K562 (cell line): ENCODE measurements around the gene DYNLT2. TPM values are rescaled to one million over a fixed set of nuclear protein-coding genes. Genes with fewer than 3 reads are reported as not detected.

ENCODE experiments used
- CEBPG ChIP-seq, 3 experiments: fragments of 200-800 bp in 1 of 3; sonication (Bioruptor generic) in 1 of 3; sonication (generic) in 1 of 3; formaldehyde crosslinking in 1 of 3; IDR thresholded peaks in 2 of 3; conservative IDR thresholded peaks in 1 of 3; 2 replicates each; pipeline versions ENCODE4 v1.6.1 to v1.8.0; 2016 to 2022; ENCODE audit warnings: missing compliant biosample characterization in 2 of 3, missing genetic modification characterization in 2 of 3, mild to moderate bottlenecking in 1 of 3, missing genetic modification reagents in 1 of 3
- CSDE1 ChIP-seq, 2 experiments: fragments of 450-650 bp; IDR thresholded peaks; 2 replicates each; pipeline ENCODE4 v1.6.1; 2016; ENCODE audit warnings: mild to moderate bottlenecking in 1 of 2
- EP400 ChIP-seq: fragments of 450-650 bp; IDR thresholded peaks from 2 replicates; pipeline ENCODE4 v1.6.1; 2017; ENCODE audit warnings: antibody characterized with exemption, mild to moderate bottlenecking, moderate library complexity
- HNRNPLL ChIP-seq: fragments of 200-400 bp; formaldehyde crosslinking; IDR thresholded peaks from 2 replicates; pipeline ENCODE4 v1.6.1; 2017; ENCODE audit warnings: low read length, low read depth, mild to moderate bottlenecking; ENCODE audit not compliant: poor library complexity, severe bottlenecking
- MYBL2 ChIP-seq, 2 experiments: fragments of 450-650 bp in 1 of 2; sonication (generic) in 1 of 2; formaldehyde crosslinking in 1 of 2; IDR thresholded peaks; 2 replicates each; pipeline versions ENCODE4 v1.6.1 to v1.8.1; 2017 to 2022; ENCODE audit warnings: borderline replicate concordance in 1 of 2, inconsistent platforms in 1 of 2, low read depth in 1 of 2, mild to moderate bottlenecking in 1 of 2, missing genetic modification reagents in 1 of 2, moderate library complexity in 1 of 2
- PATZ1 ChIP-seq: fragments of 250-450 bp; sonication (Bioruptor Pico); IDR thresholded peaks from 2 replicates; pipeline ENCODE4 v1.5.0; 2020; ENCODE audit warnings: mild to moderate bottlenecking, borderline replicate concordance
- POLR2B ChIP-seq: fragments of 450-650 bp; IDR thresholded peaks from 2 replicates; pipeline ENCODE4 v1.6.1; 2018; ENCODE audit warnings: low read depth; ENCODE audit not compliant: partially characterized antibody
- PTTG1 ChIP-seq: fragments of 450-650 bp; IDR thresholded peaks from 2 replicates; pipeline ENCODE4 v1.6.1; 2016; ENCODE audit warnings: low read depth, mild to moderate bottlenecking, missing genetic modification characterization, missing compliant biosample characterization
- SMAD1 ChIP-seq: fragments of 150-350 bp; IDR thresholded peaks from 2 replicates; pipeline ENCODE4 v1.6.1; 2014; ENCODE audit warnings: low read length, low read depth; ENCODE audit not compliant: partially characterized antibody
- SMAD2 ChIP-seq: fragments of 150-350 bp; IDR thresholded peaks from 2 replicates; pipeline ENCODE4 v1.6.1; 2014; ENCODE audit warnings: low read depth, mild to moderate bottlenecking, low read length
- SMAD3 ChIP-seq: fragments of 450-650 bp; formaldehyde crosslinking; conservative IDR thresholded peaks from 2 replicates; pipeline ENCODE4 v1.4.0; 2020; ENCODE audit warnings: mild to moderate bottlenecking
- SRF ChIP-seq, 2 experiments: fragments of 250-450, 450-650 bp in 1 of 2; sonication (Bioruptor Pico) in 1 of 2; sonication (generic) in 1 of 2; formaldehyde crosslinking; IDR thresholded peaks; 2 replicates each; pipeline versions ENCODE4 v1.5.0 to v1.5.1; 2020 to 2022; ENCODE audit warnings: mild to moderate bottlenecking in 1 of 2, missing genetic modification reagents in 1 of 2
- TCFL5 ChIP-seq: fragments of 250-450 bp; sonication (Bioruptor Pico); conservative IDR thresholded peaks from 2 replicates; pipeline ENCODE4 v1.6.1; 2021; ENCODE audit warnings: mild to moderate bottlenecking, moderate library complexity, matching md5 sums
- TGIF2 ChIP-seq: sonication (generic); formaldehyde crosslinking; IDR thresholded peaks from 2 replicates; pipeline ENCODE4 v1.8.1; 2022; ENCODE audit warnings: mild to moderate bottlenecking, missing genetic modification reagents, moderate library complexity
- TRIM24 ChIP-seq, 2 experiments: fragments of 450-650 bp; IDR thresholded peaks; 2 replicates each; pipeline ENCODE4 v1.6.1; 2016
- ZBED1 ChIP-seq: IDR thresholded peaks from 2 replicates; pipeline ENCODE4 v1.6.1; 2014
- ZNF584 ChIP-seq: fragments of 200-800 bp; sonication (Bioruptor generic); IDR thresholded peaks from 2 replicates; pipeline ENCODE4 v1.6.1; 2016; ENCODE audit warnings: low read depth, mild to moderate bottlenecking, missing genetic modification characterization, missing compliant biosample characterization
- ZNF717 ChIP-seq: fragments of 250-450 bp; sonication (Bioruptor Pico); IDR thresholded peaks from 2 replicates; pipeline ENCODE4 v1.5.0; 2021
- polyA plus RNA-seq, 8 experiments: library from polyadenylated mRNA; depleted of rRNA in 4 of 8; stranded (reverse) in 5 of 8; unstranded in 3 of 8; fragments of >200 nt; fragmentation: Nextera tagmentation in 2 of 8; fragmentation: Illumina TruSeq in 1 of 8; extraction: Ambion mirVana in 2 of 8; extraction: Trizol in 1 of 8; gene quantifications; 2 replicates each; pipeline versions ENCODE4 v1.2.1 to v1.2.3, GENCODE V29; 2011 to 2014; ENCODE audit warnings: inconsistent platforms in 1 of 8, missing spikeins in 1 of 8
- total RNA-seq, 7 experiments: library from RNA; depleted of rRNA in 6 of 7; stranded (reverse); fragments of >200 nt in 6 of 7; fragmentation: Illumina TruSeq in 2 of 7; extraction: Trizol in 2 of 7; gene quantifications; 2 replicates each; pipeline versions ENCODE4 v1.2.1 to v1.2.3, GENCODE V29; 2011 to 2021; ENCODE audit warnings: low replicate concordance in 1 of 7
- TF ChIP-seq, protein P1 (sequence below), 3 experiments: fragments of 200-800 bp in 1 of 3; sonication (Bioruptor generic) in 1 of 3; sonication (generic) in 1 of 3; formaldehyde crosslinking in 1 of 3; IDR thresholded peaks; 2 replicates each; pipeline versions ENCODE4 v1.6.1 to v1.8.0; 2016 to 2022; ENCODE audit warnings: mild to moderate bottlenecking in 2 of 3, missing compliant biosample characterization in 2 of 3, missing genetic modification characterization in 2 of 3, missing genetic modification reagents in 1 of 3
- TF ChIP-seq, protein P2 (sequence below): fragments of 250-450 bp; sonication (Bioruptor Pico); IDR thresholded peaks from 2 replicates; pipeline ENCODE4 v1.4.0; 2020; ENCODE audit warnings: mild to moderate bottlenecking, moderate library complexity
- TF ChIP-seq, protein P3 (sequence below): fragments of 250-450 bp; sonication (Bioruptor Pico); IDR thresholded peaks from 2 replicates; pipeline ENCODE4 v1.8.0; 2021; ENCODE audit warnings: moderate library complexity, mild to moderate bottlenecking, inconsistent platforms

The DYNLT2 gene
- total and polyA plus RNA-seq, 9 of the 15 experiments (the other 6 are each of a cell fraction or from before 2014, with no cell fraction given): 2.0 to 12.8 (median 6.3) TPM

DNA sequence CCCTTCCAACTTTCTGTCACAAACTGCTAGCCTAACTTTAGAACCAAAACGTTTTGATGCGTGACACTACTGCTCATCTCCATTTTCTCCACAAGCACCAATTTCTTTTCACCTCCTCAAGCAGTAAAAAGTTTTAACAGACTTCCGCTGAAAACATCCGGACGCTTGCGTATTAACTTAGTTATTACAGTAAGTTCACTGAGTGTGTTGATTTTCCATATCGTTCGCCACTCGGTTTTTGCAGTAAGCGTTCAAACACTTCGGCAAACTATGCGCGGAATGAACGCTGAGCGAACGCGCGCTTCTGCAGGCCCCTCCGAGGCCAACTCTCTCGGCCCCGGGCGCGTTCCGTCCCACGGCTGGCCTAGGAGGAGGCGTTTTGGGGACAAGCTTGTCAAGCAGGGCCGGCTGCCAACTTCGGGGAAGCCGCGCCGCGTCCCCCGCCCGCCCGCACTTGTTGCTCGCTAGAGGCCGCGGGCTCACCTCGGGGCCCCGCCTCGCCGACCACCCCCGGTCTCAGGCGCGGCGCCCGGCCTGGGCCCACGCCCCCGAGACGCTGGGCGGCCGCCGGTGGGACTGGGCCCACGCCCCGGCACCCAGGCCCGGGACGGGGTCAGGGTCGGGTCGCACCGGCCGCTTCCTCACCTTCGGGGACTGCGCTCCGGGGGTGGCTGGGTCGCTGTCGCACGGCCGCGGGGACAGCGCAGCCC is 28.0 kb downstream of the DYNLT2 start (continued):
- no peak for TF ChIP-seq MYBL2 (IDR thresholded peaks at IDR 0.05; ENCODE audit: low read depth)
- TF ChIP-seq MYBL2 (CRISPR knock-in tag; IDR thresholded peaks at IDR 0.05; ENCODE audit: borderline replicate concordance): no peak
- TF ChIP-seq EP400: no peak
- no peak for TF ChIP-seq TCFL5 (CRISPR knock-in tag)
- no peak for TF ChIP-seq ZNF584
- TF ChIP-seq POLR2B: no peak
- no peak for TF ChIP-seq HNRNPLL
- no peak for TF ChIP-seq SRF (CRISPR knock-in tag; IDR thresholded peaks at IDR 0.05)
- TF ChIP-seq CEBPG (CRISPR knock-in tag; IDR thresholded peaks at IDR 0.05): no peak
- no peak for TF ChIP-seq CEBPG (tag; conservative IDR thresholded peaks at IDR 0.05 in 1 of 2, IDR thresholded peaks at IDR 0.05 in 1 of 2)
- no peak for TF ChIP-seq PATZ1 (CRISPR knock-in tag)
- TF ChIP-seq SMAD1: no peak
- TF ChIP-seq TRIM24 (IDR thresholded peaks at IDR 0.05): no peak
- no peak for TF ChIP-seq ZNF717 (CRISPR knock-in tag)
- no peak for TF ChIP-seq CSDE1 (IDR thresholded peaks at IDR 0.05)
- no peak for TF ChIP-seq SMAD3
- no peak for TF ChIP-seq ZBED1
- no peak for TF ChIP-seq PTTG1
- TF ChIP-seq, protein P1, sequence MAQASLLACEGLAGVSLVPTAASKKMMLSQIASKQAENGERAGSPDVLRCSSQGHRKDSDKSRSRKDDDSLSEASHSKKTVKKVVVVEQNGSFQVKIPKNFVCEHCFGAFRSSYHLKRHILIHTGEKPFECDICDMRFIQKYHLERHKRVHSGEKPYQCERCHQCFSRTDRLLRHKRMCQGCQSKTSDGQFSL (CRISPR knock-in tag; IDR thresholded peaks at IDR 0.05): no peak
- TF ChIP-seq, protein P1 (tag; IDR thresholded peaks at IDR 0.05): no peak
- TF ChIP-seq SMAD2: no peak
- TF ChIP-seq TGIF2: no peak
- TF ChIP-seq, protein P2, sequence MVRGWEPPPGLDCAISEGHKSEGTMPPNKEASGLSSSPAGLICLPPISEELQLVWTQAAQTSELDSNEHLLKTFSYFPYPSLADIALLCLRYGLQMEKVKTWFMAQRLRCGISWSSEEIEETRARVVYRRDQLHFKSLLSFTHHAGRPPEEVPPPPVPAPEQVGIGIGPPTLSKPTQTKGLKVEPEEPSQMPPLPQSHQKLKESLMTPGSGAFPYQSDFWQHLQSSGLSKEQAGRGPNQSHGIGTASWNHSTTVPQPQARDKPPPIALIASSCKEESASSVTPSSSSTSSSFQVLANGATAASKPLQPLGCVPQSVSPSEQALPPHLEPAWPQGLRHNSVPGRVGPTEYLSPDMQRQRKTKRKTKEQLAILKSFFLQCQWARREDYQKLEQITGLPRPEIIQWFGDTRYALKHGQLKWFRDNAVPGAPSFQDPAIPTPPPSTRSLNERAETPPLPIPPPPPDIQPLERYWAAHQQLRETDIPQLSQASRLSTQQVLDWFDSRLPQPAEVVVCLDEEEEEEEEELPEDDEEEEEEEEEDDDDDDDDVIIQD (CRISPR knock-in tag): no peak
- TF ChIP-seq, protein P3, sequence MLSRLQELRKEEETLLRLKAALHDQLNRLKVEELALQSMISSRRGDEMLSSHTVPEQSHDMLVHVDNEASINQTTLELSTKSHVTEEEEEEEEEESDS: no peak
